HG03060 (cell line): ENCODE measurements around the gene CCN5.
"Not testable (repeated sequence)": the region's sequence is repeated elsewhere in the genome, so short reads cannot be mapped to it uniquely, and the experiment has no call there.

Source experiments
- ATAC-seq: cut with Tn5 transposase; IDR thresholded peaks from one replicate; pipeline ENCODE4 v1.9.1; 2021; ENCODE audit warnings: low read depth, moderate number of reproducible peaks; ENCODE audit not compliant: unreplicated experiment

Gene CCN5

GRCh38 chr20:44693627-44694026 lies 21.5 kb upstream of the CCN5 start:
- no peak for ATAC-seq

GRCh38 chr20:44694159-44694558 lies 21.0 kb upstream of the CCN5 start:
- no peak for ATAC-seq

GRCh38 chr20:44695295-44695673 lies 19.9 kb upstream of the CCN5 start:
- ATAC-seq, result no peak

- no peak for ATAC-seq
These were observed 19.4 kb upstream of the CCN5 start for GRCh38 chr20:44695674-44696300.

- ATAC-seq, result no peak
These were observed 18.9 kb upstream of the CCN5 start for GRCh38 chr20:44696315-44696714.

GRCh38 chr20:44697041-44697440 lies 18.1 kb upstream of the CCN5 start:
- not testable (repeated sequence) for ATAC-seq

GRCh38 chr20:44698351-44698750 lies 16.8 kb upstream of the CCN5 start:
- ATAC-seq, result no peak

- no peak for ATAC-seq
These were observed 14.9 kb upstream of the CCN5 start for GRCh38 chr20:44700306-44700705.

GRCh38 chr20:44701118-44701857 lies 13.9 kb upstream of the CCN5 start:
- no peak for ATAC-seq

GRCh38 chr20:44701858-44702256 lies 13.3 kb upstream of the CCN5 start:
- no peak for ATAC-seq

- ATAC-seq, result no peak
These were observed 12.4 kb upstream of the CCN5 start for GRCh38 chr20:44702776-44703175.

- no peak for ATAC-seq
These were observed 11.8 kb upstream of the CCN5 start for GRCh38 chr20:44703183-44703925.

- no peak for ATAC-seq
These were observed 11.1 kb upstream of the CCN5 start for GRCh38 chr20:44703956-44704488.

- ATAC-seq, result no peak
These were observed 10.6 kb upstream of the CCN5 start for GRCh38 chr20:44704551-44704971.

GRCh38 chr20:44705364-44706094 lies 9.6 kb upstream of the CCN5 start:
- no peak for ATAC-seq

- no peak for ATAC-seq
These were observed 8.7 kb upstream of the CCN5 start for GRCh38 chr20:44706301-44707017.

- no peak for ATAC-seq
These were observed 8.1 kb upstream of the CCN5 start for GRCh38 chr20:44707018-44707579.

- ATAC-seq, result no peak
These were observed 5.8 kb upstream of the CCN5 start for GRCh38 chr20:44709380-44709779.

GRCh38 chr20:44709797-44710196 lies 5.4 kb upstream of the CCN5 start:
- no peak for ATAC-seq

GRCh38 chr20:44711237-44711636 lies 3.9 kb upstream of the CCN5 start:
- no peak for ATAC-seq
